OCI-LY1 (cell line): ENCODE measurements around the gene IFRD1.

Experiments
- H2AFZ ChIP-seq: fragments of 200-600 bp; sonication (generic), shearing (Covaris generic); 2 replicates; pipeline ENCODE4 v1.6.0; 2014; ENCODE audit warnings: antibody characterized with exemption, mild to moderate bottlenecking, low read length
- H3F3A ChIP-seq: fragments of 200-600 bp; sonication (generic), shearing (Covaris generic); 2 replicates; pipeline ENCODE4 v1.6.0; 2014; ENCODE audit warnings: mild to moderate bottlenecking, antibody characterized with exemption, low read length, moderate library complexity; ENCODE audit not compliant: insufficient read depth
- H3K27ac ChIP-seq: fragments of 200-600 bp; sonication (generic); 2 replicates; pipeline ENCODE4 v1.5.1; 2014; ENCODE audit warnings: low read length, mixed run types, mild to moderate bottlenecking, low read depth; ENCODE audit not compliant: poor library complexity, severe bottlenecking
- H3K27me3 ChIP-seq: fragments of 200-600 bp; sonication (generic); 2 replicates; pipeline ENCODE4 v1.6.0; 2014; ENCODE audit warnings: antibody characterized with exemption, mild to moderate bottlenecking, low read length, moderate library complexity; ENCODE audit not compliant: insufficient read depth
- H3K36me3 ChIP-seq: fragments of 200-600 bp; sonication (generic); 2 replicates; pipeline ENCODE4 v1.6.1; 2014; ENCODE audit warnings: mild to moderate bottlenecking, antibody characterized with exemption, low read length, moderate library complexity, mixed read lengths; ENCODE audit not compliant: insufficient read depth
- H3K4me1 ChIP-seq: fragments of 200-600 bp; sonication (generic); 2 replicates; pipeline ENCODE4 v1.5.1; 2014; ENCODE audit warnings: mild to moderate bottlenecking, low read length, moderate library complexity; ENCODE audit not compliant: insufficient read depth, severe bottlenecking
- H3K4me2 ChIP-seq: fragments of 200-600 bp; sonication (generic), shearing (Covaris generic); 2 replicates; pipeline ENCODE4 v1.6.1; 2014; ENCODE audit warnings: low read length
- H3K4me3 ChIP-seq: fragments of 200-600 bp; sonication (generic); 2 replicates; pipeline ENCODE4 v1.5.1; 2014; ENCODE audit warnings: low read length, low read depth, mild to moderate bottlenecking, mixed read lengths; ENCODE audit not compliant: poor library complexity, severe bottlenecking
- H3K79me2 ChIP-seq: fragments of 200-600 bp; shearing (Covaris generic); 2 replicates; pipeline ENCODE4 v1.6.1; 2016; ENCODE audit warnings: mixed run types, low read length, mixed read lengths; ENCODE audit not compliant: insufficient read depth
- H3K9ac ChIP-seq: fragments of 200-600 bp; sonication (generic), shearing (Covaris generic); 2 replicates; pipeline ENCODE4 v1.6.1; 2014; ENCODE audit warnings: mild to moderate bottlenecking, low read length, mixed read lengths
- H3K9me2 ChIP-seq: fragments of 200-600 bp; sonication (generic), shearing (Covaris generic); 2 replicates; pipeline ENCODE4 v1.6.1; 2014; ENCODE audit warnings: low read depth, mild to moderate bottlenecking, low read length, mixed read lengths
- H3K9me3 ChIP-seq: fragments of 200-600 bp; shearing (Covaris generic); 2 replicates; pipeline ENCODE4 v1.6.1; 2014; ENCODE audit warnings: low read length, mixed read lengths
- H4K20me1 ChIP-seq: fragments of 200-600 bp; sonication (generic), shearing (Covaris generic); 2 replicates; pipeline ENCODE4 v1.6.0; 2016; ENCODE audit warnings: mild to moderate bottlenecking, low read length; ENCODE audit not compliant: insufficient read depth
- CTCF ChIP-seq: fragments of 200-600 bp; sonication (generic), shearing (Covaris generic); IDR thresholded peaks from 2 replicates; pipeline ENCODE4 v1.5.1; 2017; ENCODE audit warnings: mild to moderate bottlenecking, antibody characterized with exemption, low read length, moderate library complexity, mixed read lengths
- EZH2 ChIP-seq: fragments of 200-600 bp; sonication (generic), shearing (Covaris generic); IDR thresholded peaks from 2 replicates; pipeline ENCODE4 v1.8.0; 2017; ENCODE audit warnings: borderline replicate concordance, mixed run types, mild to moderate bottlenecking, antibody characterized with exemption, low read length, moderate library complexity, mixed read lengths

Gene IFRD1

GRCh38 chr7:112502700-112503099 is 52.4 kb downstream of the IFRD1 start:
- H2AFZ ChIP-seq = no peak overlapping the region
- no peaks in the 10 kb centered on the region for H4K20me1 ChIP-seq
- H3K79me2 ChIP-seq = no peaks in the 10 kb centered on the region
- H3K9me2 ChIP-seq = no peaks in the 10 kb centered on the region
- H3K27me3 ChIP-seq = peaks cover 7% of the 10 kb centered on the region
- H3K27ac ChIP-seq = no peak overlapping the region
- TF ChIP-seq CTCF (no peak), EZH2 (no peak)
- no peaks in the 10 kb centered on the region for H3K9me3 ChIP-seq
- H3K4me3 ChIP-seq = no peak overlapping the region
- no peaks in the 10 kb centered on the region for H3F3A ChIP-seq
- no peak overlapping the region for H3K9ac ChIP-seq
- H3K36me3 ChIP-seq = no peaks in the 10 kb centered on the region
- H3K4me1 ChIP-seq = no peaks in the 10 kb centered on the region
- H3K4me2 ChIP-seq = no peak overlapping the region

GRCh38 chr7:112503361-112503972 is 53.2 kb downstream of the IFRD1 start:
- Histone ChIP-seq H3K27me3 (peaks cover 7% of the 10 kb centered on the region), H3K9me2 (no peaks in the 10 kb centered on the region), H3K9me3 (no peaks in the 10 kb centered on the region), H3K9ac (no peak overlapping the region), H2AFZ (no peak overlapping the region), H3K36me3 (no peaks in the 10 kb centered on the region), H3K79me2 (no peaks in the 10 kb centered on the region), H3K27ac (no peak overlapping the region), H3K4me3 (no peak overlapping the region), H3K4me2 (no peak overlapping the region), H4K20me1 (no peaks in the 10 kb centered on the region), H3K4me1 (no peaks in the 10 kb centered on the region), H3F3A (no peaks in the 10 kb centered on the region)
- TF ChIP-seq EZH2 = no peak
- no peak for TF ChIP-seq CTCF

GRCh38 chr7:112504093-112504695 is 53.9 kb downstream of the IFRD1 start:
- Histone ChIP-seq H3K27ac (no peak overlapping the region), H4K20me1 (no peaks in the 10 kb centered on the region), H3K9me3 (no peaks in the 10 kb centered on the region), H3K4me3 (no peak overlapping the region), H3F3A (no peaks in the 10 kb centered on the region), H3K27me3 (peaks cover 7% of the 10 kb centered on the region), H3K79me2 (no peaks in the 10 kb centered on the region), H3K36me3 (no peaks in the 10 kb centered on the region), H3K9ac (no peak overlapping the region), H3K4me1 (no peaks in the 10 kb centered on the region), H3K9me2 (no peaks in the 10 kb centered on the region), H3K4me2 (no peak overlapping the region), H2AFZ (no peak overlapping the region)
- TF ChIP-seq EZH2 (no peak), CTCF (no peak)
